ENCODE data around the gene CATSPERE. TPM values are rescaled to one million over a fixed set of nuclear protein-coding genes. Genes with fewer than 3 reads are reported as not detected.
"Not testable (repeated sequence)": the region's sequence is repeated elsewhere in the genome, so short reads cannot be mapped to it uniquely, and the experiment has no call there.

CATSPERE gene
- total and polyA plus RNA-seq, 2 donors, result 0.76 to 1.3 TPM

GRCh38 chr1:244456586-244456985, 4.5 kb upstream of the CATSPERE start:
- WGBS, result 99% methylated on average over 1 of the region's 1 CpG
- Histone ChIP-seq H3K27me3 (ENCODE audit: control insufficient read depth in 2 of 2, insufficient read depth in 1 of 2, low read length in 1 of 2) (no peaks in the 10 kb centered on the region), H3K4me3 (ENCODE audit: low read length in 2 of 2) (no peak overlapping the region), H3K4me1 (ENCODE audit: control insufficient read depth in 2 of 2, insufficient read depth in 2 of 2, low read length in 2 of 2) (peaks cover 7 to 11% of the 10 kb centered on the region in 2 donors), H3K36me3 (ENCODE audit: control insufficient read depth in 2 of 2, insufficient read depth in 2 of 2, low read length in 1 of 2) (no peaks in the 10 kb centered on the region), H3K27ac (ENCODE audit: low read depth in 1 of 2, low read length in 1 of 2) (no peak overlapping the region), H3K9me3 (ENCODE audit: control insufficient read depth in 2 of 2, insufficient read depth in 1 of 2, low read length in 1 of 2) (peaks cover 0 to 7% of the 10 kb centered on the region in 2 donors)
- no peak for DNase-seq (ENCODE audit: low read depth in 6 of 9, low spot score in 9 of 9)

- peaks cover 4 to 14% of the 10 kb centered on the region in 2 donors for H3K4me1 ChIP-seq (ENCODE audit: control insufficient read depth in 2 of 2, insufficient read depth in 2 of 2, low read length in 2 of 2)
- peaks cover 0 to 7% of the 10 kb centered on the region in 2 donors for H3K9me3 ChIP-seq (ENCODE audit: control insufficient read depth in 2 of 2, insufficient read depth in 1 of 2, low read length in 1 of 2)
- no peak overlapping the region for H3K27ac ChIP-seq (ENCODE audit: low read depth in 1 of 2, low read length in 1 of 2)
- no peaks in the 10 kb centered on the region for H3K36me3 ChIP-seq (ENCODE audit: control insufficient read depth in 2 of 2, insufficient read depth in 2 of 2, low read length in 1 of 2)
- H3K4me3 ChIP-seq (ENCODE audit: low read length in 2 of 2), result no peak overlapping the region
- DNase-seq (ENCODE audit: low read depth in 6 of 9, low spot score in 9 of 9), result no peak
- WGBS, result 100% methylated on average over 4 of the region's 4 CpGs
- H3K27me3 ChIP-seq (ENCODE audit: control insufficient read depth in 2 of 2, insufficient read depth in 1 of 2, low read length in 1 of 2), result no peaks in the 10 kb centered on the region
Observed at GRCh38 chr1:244458781-244459180, 2.3 kb upstream of the CATSPERE start.

DNA sequence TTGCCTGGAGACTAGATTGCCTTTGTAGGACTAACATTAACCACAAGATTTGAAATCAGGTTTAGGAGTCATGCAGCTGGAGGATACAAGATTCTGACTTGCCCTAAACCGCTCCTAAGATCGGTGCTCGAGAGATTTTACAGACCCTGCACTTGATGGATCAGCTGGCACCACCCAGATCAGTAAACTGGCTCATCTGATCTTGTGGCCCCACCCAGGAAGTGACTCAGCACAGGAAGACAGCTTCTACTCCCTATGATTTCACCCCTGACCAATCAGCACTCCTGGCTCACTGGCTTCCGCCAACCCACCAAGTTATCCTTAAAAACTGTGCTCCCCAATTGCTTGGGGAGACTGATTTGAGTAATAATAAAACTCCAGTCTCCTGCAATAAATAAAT, 876 bp upstream of the CATSPERE start:
- 97% methylated on average over 4 of the region's 4 CpGs for WGBS
- H3K9me3 ChIP-seq (ENCODE audit: control insufficient read depth in 2 of 2, insufficient read depth in 1 of 2, low read length in 1 of 2), result peaks cover 0 to 7% of the 10 kb centered on the region in 2 donors
- no peak overlapping the region for H3K4me3 ChIP-seq (ENCODE audit: low read length in 2 of 2)
- no peak for DNase-seq (ENCODE audit: low read depth in 6 of 9, low spot score in 9 of 9)
- H3K4me1 ChIP-seq (ENCODE audit: control insufficient read depth in 2 of 2, insufficient read depth in 2 of 2, low read length in 2 of 2), result peaks cover 4 to 14% of the 10 kb centered on the region in 2 donors
- H3K36me3 ChIP-seq (ENCODE audit: control insufficient read depth in 2 of 2, insufficient read depth in 2 of 2, low read length in 1 of 2), result no peaks in the 10 kb centered on the region
- no peaks in the 10 kb centered on the region for H3K27me3 ChIP-seq (ENCODE audit: control insufficient read depth in 2 of 2, insufficient read depth in 1 of 2, low read length in 1 of 2)
- H3K27ac ChIP-seq (ENCODE audit: low read depth in 1 of 2, low read length in 1 of 2), result no peak overlapping the region

GRCh38 chr1:244466724-244467123, 5.7 kb downstream of the CATSPERE start:
- Histone ChIP-seq H3K27ac (ENCODE audit: low read depth in 1 of 2, low read length in 1 of 2) (no peak overlapping the region), H3K4me1 (ENCODE audit: control insufficient read depth in 2 of 2, insufficient read depth in 2 of 2, low read length in 2 of 2) (peaks cover 0 to 2% of the 10 kb centered on the region in 2 donors), H3K9me3 (ENCODE audit: control insufficient read depth in 2 of 2, insufficient read depth in 1 of 2, low read length in 1 of 2) (no peaks in the 10 kb centered on the region), H3K4me3 (ENCODE audit: low read length in 2 of 2) (no peak overlapping the region), H3K36me3 (ENCODE audit: control insufficient read depth in 2 of 2, insufficient read depth in 2 of 2, low read length in 1 of 2) (no peaks in the 10 kb centered on the region), H3K27me3 (ENCODE audit: control insufficient read depth in 2 of 2, insufficient read depth in 1 of 2, low read length in 1 of 2) (no peaks in the 10 kb centered on the region)
- 85% methylated on average over 2 of the region's 2 CpGs for WGBS
- DNase-seq (ENCODE audit: low read depth in 6 of 9, low spot score in 9 of 9), result no peak

GRCh38 chr1:244473059-244473605, 12.1 kb downstream of the CATSPERE start:
- Histone ChIP-seq H3K27me3 (ENCODE audit: control insufficient read depth in 2 of 2, insufficient read depth in 1 of 2, low read length in 1 of 2) (no peaks in the 10 kb centered on the region), H3K4me1 (ENCODE audit: control insufficient read depth in 2 of 2, insufficient read depth in 2 of 2, low read length in 2 of 2) (no peaks in the 10 kb centered on the region), H3K4me3 (ENCODE audit: low read length in 2 of 2) (no peak overlapping the region), H3K36me3 (ENCODE audit: control insufficient read depth in 2 of 2, insufficient read depth in 2 of 2, low read length in 1 of 2) (no peaks in the 10 kb centered on the region), H3K27ac (ENCODE audit: low read depth in 1 of 2, low read length in 1 of 2) (no peak overlapping the region), H3K9me3 (ENCODE audit: control insufficient read depth in 2 of 2, insufficient read depth in 1 of 2, low read length in 1 of 2) (no peaks in the 10 kb centered on the region)
- WGBS, result 98% methylated on average over 6 of the region's 6 CpGs
- DNase-seq (ENCODE audit: low read depth in 6 of 9, low spot score in 9 of 9), result no peak

- not testable (repeated sequence) for H3K4me3 ChIP-seq (ENCODE audit: low read length in 2 of 2); H3K9me3 ChIP-seq (ENCODE audit: control insufficient read depth in 2 of 2, insufficient read depth in 1 of 2, low read length in 1 of 2); H3K4me1 ChIP-seq (ENCODE audit: control insufficient read depth in 2 of 2, insufficient read depth in 2 of 2, low read length in 2 of 2); DNase-seq (ENCODE audit: low read depth in 6 of 9, low spot score in 9 of 9); H3K36me3 ChIP-seq (ENCODE audit: control insufficient read depth in 2 of 2, insufficient read depth in 2 of 2, low read length in 1 of 2); H3K27me3 ChIP-seq (ENCODE audit: control insufficient read depth in 2 of 2, insufficient read depth in 1 of 2, low read length in 1 of 2); H3K27ac ChIP-seq (ENCODE audit: low read depth in 1 of 2, low read length in 1 of 2)
- 65% methylated on average over 3 of the region's 3 CpGs for WGBS
Observed at GRCh38 chr1:244484971-244485370, 23.9 kb downstream of the CATSPERE start.

GRCh38 chr1:244494653-244495052, 33.6 kb downstream of the CATSPERE start:
- 98% methylated on average over 2 of the region's 2 CpGs for WGBS
- no peak for DNase-seq (ENCODE audit: low read depth in 6 of 9, low spot score in 9 of 9)
- Histone ChIP-seq H3K9me3 (ENCODE audit: control insufficient read depth in 2 of 2, insufficient read depth in 1 of 2, low read length in 1 of 2) (no peaks in the 10 kb centered on the region), H3K4me1 (ENCODE audit: control insufficient read depth in 2 of 2, insufficient read depth in 2 of 2, low read length in 2 of 2) (no peaks in the 10 kb centered on the region), H3K36me3 (ENCODE audit: control insufficient read depth in 2 of 2, insufficient read depth in 2 of 2, low read length in 1 of 2) (no peaks in the 10 kb centered on the region), H3K27ac (ENCODE audit: low read depth in 1 of 2, low read length in 1 of 2) (no peak overlapping the region), H3K4me3 (ENCODE audit: low read length in 2 of 2) (no peak overlapping the region), H3K27me3 (ENCODE audit: control insufficient read depth in 2 of 2, insufficient read depth in 1 of 2, low read length in 1 of 2) (no peaks in the 10 kb centered on the region)

DNA sequence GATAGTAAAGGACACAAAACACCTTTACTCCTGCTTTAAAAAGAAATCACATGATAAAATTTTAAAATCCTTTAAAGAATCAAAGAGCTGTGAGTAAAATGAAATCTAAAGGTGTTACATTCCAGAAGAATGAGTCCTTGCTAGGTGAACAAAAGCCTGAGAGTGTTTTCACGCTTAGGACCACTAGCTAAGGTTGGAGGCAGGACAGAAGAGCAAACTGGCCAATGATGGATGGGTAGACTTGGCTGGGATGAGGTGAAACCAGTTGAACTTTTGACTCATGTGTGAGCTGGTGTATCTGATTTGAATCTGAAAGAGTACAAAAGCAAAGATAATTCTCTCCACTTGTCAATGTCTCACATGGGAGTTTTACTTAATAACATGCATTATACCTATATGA, 35.1 kb downstream of the CATSPERE start:
- Histone ChIP-seq H3K36me3 (ENCODE audit: control insufficient read depth in 2 of 2, insufficient read depth in 2 of 2, low read length in 1 of 2) (no peaks in the 10 kb centered on the region), H3K27ac (ENCODE audit: low read depth in 1 of 2, low read length in 1 of 2) (no peak overlapping the region), H3K4me1 (ENCODE audit: control insufficient read depth in 2 of 2, insufficient read depth in 2 of 2, low read length in 2 of 2) (no peaks in the 10 kb centered on the region), H3K27me3 (ENCODE audit: control insufficient read depth in 2 of 2, insufficient read depth in 1 of 2, low read length in 1 of 2) (no peaks in the 10 kb centered on the region), H3K4me3 (ENCODE audit: low read length in 2 of 2) (no peak overlapping the region), H3K9me3 (ENCODE audit: control insufficient read depth in 2 of 2, insufficient read depth in 1 of 2, low read length in 1 of 2) (no peaks in the 10 kb centered on the region)
- no peak for DNase-seq (ENCODE audit: low read depth in 6 of 9, low spot score in 9 of 9)
- WGBS, result 96% methylated on average over 1 of the region's 1 CpG

DNA sequence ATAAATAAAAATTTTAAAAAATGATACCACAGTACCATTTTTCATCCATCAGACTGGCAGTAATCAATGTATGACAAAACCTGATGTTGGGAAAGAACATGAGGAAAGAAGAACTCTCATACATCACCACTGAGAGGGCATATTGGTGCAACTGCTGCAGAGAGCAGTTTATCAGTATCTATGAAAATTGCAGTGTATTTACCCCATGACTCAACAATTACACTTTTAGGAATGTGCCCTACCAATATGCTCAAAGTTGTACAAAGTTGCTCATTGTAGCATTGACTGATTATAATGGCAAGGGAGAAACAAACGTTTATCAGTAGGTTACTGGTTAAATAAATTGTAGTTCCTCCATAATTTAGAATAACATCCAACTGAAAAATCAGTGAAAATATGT, 36.7 kb downstream of the CATSPERE start:
- Histone ChIP-seq H3K27me3 (ENCODE audit: control insufficient read depth in 2 of 2, insufficient read depth in 1 of 2, low read length in 1 of 2) (no peaks in the 10 kb centered on the region), H3K4me3 (ENCODE audit: low read length in 2 of 2) (no peak overlapping the region), H3K9me3 (ENCODE audit: control insufficient read depth in 2 of 2, insufficient read depth in 1 of 2, low read length in 1 of 2) (no peaks in the 10 kb centered on the region), H3K27ac (ENCODE audit: low read depth in 1 of 2, low read length in 1 of 2) (no peak overlapping the region), H3K36me3 (ENCODE audit: control insufficient read depth in 2 of 2, insufficient read depth in 2 of 2, low read length in 1 of 2) (no peaks in the 10 kb centered on the region), H3K4me1 (ENCODE audit: control insufficient read depth in 2 of 2, insufficient read depth in 2 of 2, low read length in 2 of 2) (no peaks in the 10 kb centered on the region)
- WGBS, result 88% methylated on average over 1 of the region's 1 CpG
- DNase-seq (ENCODE audit: low read depth in 6 of 9, low spot score in 9 of 9), result no peak

GRCh38 chr1:244499484-244499883, 38.4 kb downstream of the CATSPERE start:
- H3K9me3 ChIP-seq (ENCODE audit: control insufficient read depth in 2 of 2, insufficient read depth in 1 of 2, low read length in 1 of 2); H3K4me1 ChIP-seq (ENCODE audit: control insufficient read depth in 2 of 2, insufficient read depth in 2 of 2, low read length in 2 of 2); H3K27me3 ChIP-seq (ENCODE audit: control insufficient read depth in 2 of 2, insufficient read depth in 1 of 2, low read length in 1 of 2); H3K4me3 ChIP-seq (ENCODE audit: low read length in 2 of 2); H3K36me3 ChIP-seq (ENCODE audit: control insufficient read depth in 2 of 2, insufficient read depth in 2 of 2, low read length in 1 of 2); DNase-seq (ENCODE audit: low read depth in 6 of 9, low spot score in 9 of 9); H3K27ac ChIP-seq (ENCODE audit: low read depth in 1 of 2, low read length in 1 of 2): not testable (repeated sequence)
- 94% methylated on average over 2 of the region's 2 CpGs for WGBS
